SKM-1 treated with dmso at 0.1 percent for 144 hours (cell line): ENCODE data around the gene HAT1.

Source experiments
- DNase-seq: peaks from one replicate; lab custom pipeline; 2025; ENCODE audit not compliant: unreplicated experiment; lab: John Stamatoyannopoulos, UW

Gene HAT1

GRCh38 chr2:172031536-172031935 lies 109.3 kb downstream of the HAT1 start:
- no peak for DNase-seq
